Stomach (tissue), 4 donors: Measurements from ENCODE around the gene CEMIP.

Experiments used
- CTCF ChIP-seq, 7 experiments: fragments of 450-650 bp in 4 of 7; fragments of 200-600 bp in 3 of 7; sonication (generic) in 3 of 7; IDR thresholded peaks; one replicate each; pipeline ENCODE4 v1.5.1; 2016 to 2019; ENCODE audit warnings: antibody characterized with exemption in 7 of 7, control low read depth in 2 of 7, mild to moderate bottlenecking in 1 of 7
- POLR2A ChIP-seq, 4 donors: fragments of 450-650 bp; IDR thresholded peaks; one replicate each; pipeline ENCODE4 v1.6.1; 2016; ENCODE audit warnings: antibody characterized with exemption in 4 of 4, control low read depth in 2 of 4, mild to moderate bottlenecking in 1 of 4, moderate library complexity in 1 of 4

GRCh38 chr15:80887148-80887547 lies 108.0 kb downstream of the CEMIP start:
- no peak for TF ChIP-seq CTCF (IDR thresholded peaks at IDR 0.05)
- no peak for TF ChIP-seq POLR2A (IDR thresholded peaks at IDR 0.05)
